H7 (cell line): ENCODE data around the gene FBXO17. TPM values are rescaled to one million over a fixed set of nuclear protein-coding genes. Genes with fewer than 3 reads are reported as not detected.

Experiments used
- DNase-seq: peaks from one replicate; pipeline ENCODE4 v3.0.0; 2012
- H3K27me3 ChIP-seq: 2 replicates; pipeline ENCODE4 v1.6.0; 2011; ENCODE audit warnings: mild to moderate bottlenecking, low read length; ENCODE audit not compliant: control insufficient read depth, insufficient read depth
- H3K36me3 ChIP-seq: replicated peaks from 2 replicates; pipeline ENCODE4 v1.5.1; 2011; ENCODE audit warnings: low read length; ENCODE audit not compliant: control insufficient read depth, insufficient read depth
- H3K4me3 ChIP-seq: 2 replicates; pipeline ENCODE4 v1.5.1; 2011; ENCODE audit warnings: low read depth, mild to moderate bottlenecking, control low read depth, low read length, moderate library complexity; ENCODE audit not compliant: insufficient read depth
- total RNA-seq: library from RNA; depleted of rRNA; stranded (reverse); fragments of >200 nt; shearing (Covaris generic); gene quantifications from 2 replicates; pipeline ENCODE4 v1.2.3, GENCODE V29; 2014

FBXO17 gene
- total RNA-seq, 1 experiment from 2014 or later = 25.3 TPM

DNA sequence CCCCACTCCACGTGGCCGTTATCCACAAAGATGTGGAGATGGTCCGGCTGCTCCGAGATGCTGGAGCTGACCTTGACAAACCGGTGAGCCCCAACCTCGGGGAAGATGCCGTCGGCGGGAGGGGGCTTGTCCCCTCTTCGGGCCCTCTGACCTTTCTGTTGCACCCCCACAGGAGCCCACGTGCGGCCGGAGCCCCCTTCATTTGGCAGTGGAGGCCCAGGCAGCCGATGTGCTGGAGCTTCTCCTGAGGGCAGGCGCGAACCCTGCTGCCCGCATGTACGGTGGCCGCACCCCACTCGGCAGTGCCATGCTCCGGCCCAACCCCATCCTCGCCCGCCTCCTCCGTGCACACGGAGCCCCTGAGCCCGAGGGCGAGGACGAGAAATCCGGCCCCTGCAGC, 68.3 kb downstream of the FBXO17 start:
- peaks cover 7% of the 10 kb centered on the region; the same call in 1 of the 2 replicates for H3K27me3 ChIP-seq
- H3K36me3 ChIP-seq = peaks cover 5% of the 10 kb centered on the region
- no peak overlapping the region for H3K4me3 ChIP-seq
- peak; percentile 42 for DNase-seq

- Histone ChIP-seq H3K4me3 (no peak overlapping the region), H3K36me3 (peaks cover 5% of the 10 kb centered on the region), H3K27me3 (no peaks in the 10 kb centered on the region; the same call in 1 of the 2 replicates)
- peak; percentile 27 for DNase-seq
These were observed 69.9 kb downstream of the FBXO17 start for GRCh38 chr19:38905620-38906019.

- Histone ChIP-seq H3K27me3 (no peaks in the 10 kb centered on the region), H3K36me3 (peaks cover 5% of the 10 kb centered on the region), H3K4me3 (no peak overlapping the region)
- DNase-seq = peak; percentile 25
These were observed 70.7 kb downstream of the FBXO17 start for GRCh38 chr19:38904581-38905539.

DNA sequence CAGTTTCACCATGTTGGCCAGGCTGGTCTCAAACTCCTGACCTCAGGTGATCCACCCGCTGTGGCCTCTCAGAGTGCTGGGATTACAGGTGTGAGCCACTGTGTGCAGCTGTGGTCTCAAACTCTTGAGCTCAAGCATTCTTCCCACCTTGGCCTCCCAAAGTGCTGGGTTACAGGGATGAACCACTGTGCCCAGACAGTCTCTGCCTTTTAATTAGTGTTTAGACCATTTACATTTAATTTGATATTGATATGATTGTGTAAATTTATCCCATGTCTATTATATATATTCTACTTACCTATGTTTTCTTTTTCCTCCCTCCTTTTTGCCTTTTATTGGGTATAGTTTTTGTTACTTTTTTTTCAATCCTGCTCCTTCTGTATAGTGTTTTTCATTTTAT, 73.9 kb downstream of the FBXO17 start:
- DNase-seq = no peak
- Histone ChIP-seq H3K27me3 (peaks cover 13% of the 10 kb centered on the region), H3K4me3 (no peak overlapping the region), H3K36me3 (peaks cover 5% of the 10 kb centered on the region)

DNA sequence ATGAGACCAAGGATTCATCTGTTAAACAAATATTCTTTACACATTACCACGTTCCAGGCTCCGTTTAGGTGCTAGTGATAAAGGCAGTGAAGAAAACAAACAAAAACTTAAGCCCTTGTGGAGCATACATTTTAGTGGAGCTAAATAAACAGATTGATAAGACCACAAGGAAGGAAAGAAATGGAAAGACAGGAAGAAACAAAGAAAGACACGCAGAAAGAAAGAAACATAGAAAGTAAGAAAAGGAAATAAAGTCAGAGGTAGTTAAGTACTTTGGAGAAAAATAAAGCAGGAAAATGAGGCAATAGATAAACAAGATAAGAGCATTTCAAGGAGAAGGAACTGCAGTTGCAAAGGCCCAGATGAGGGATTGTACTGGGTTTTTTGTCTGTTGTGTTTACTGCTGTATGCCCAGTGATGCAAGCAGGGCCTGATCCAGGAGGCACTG, 74.8 kb downstream of the FBXO17 start:
- no peak for DNase-seq
- Histone ChIP-seq H3K27me3 (peaks cover 13% of the 10 kb centered on the region), H3K36me3 (peaks cover 5% of the 10 kb centered on the region), H3K4me3 (no peak overlapping the region; the same call in 1 of the 2 replicates)

GRCh38 chr19:38900202-38900629, 75.3 kb downstream of the FBXO17 start:
- peaks cover 13% of the 10 kb centered on the region for H3K27me3 ChIP-seq
- H3K36me3 ChIP-seq = peaks cover 4% of the 10 kb centered on the region
- peak overlapping the region; percentile 77 for H3K4me3 ChIP-seq
- no peak for DNase-seq

GRCh38 chr19:38899447-38900201, 75.9 kb downstream of the FBXO17 start, which contains the start of the genes NFKBIB and SIRT2:
Gene NFKBIB, plus strand, starts transcription at chr19:38899969. Its CDS starts 64 bp downstream, at chr19:38900033.
Gene SIRT2, minus strand, starts transcription at chr19:38899618. Its CDS starts 97 bp downstream, at chr19:38899521.
- peak; percentile 98 for DNase-seq
- peaks cover 13% of the 10 kb centered on the region for H3K27me3 ChIP-seq

DNA sequence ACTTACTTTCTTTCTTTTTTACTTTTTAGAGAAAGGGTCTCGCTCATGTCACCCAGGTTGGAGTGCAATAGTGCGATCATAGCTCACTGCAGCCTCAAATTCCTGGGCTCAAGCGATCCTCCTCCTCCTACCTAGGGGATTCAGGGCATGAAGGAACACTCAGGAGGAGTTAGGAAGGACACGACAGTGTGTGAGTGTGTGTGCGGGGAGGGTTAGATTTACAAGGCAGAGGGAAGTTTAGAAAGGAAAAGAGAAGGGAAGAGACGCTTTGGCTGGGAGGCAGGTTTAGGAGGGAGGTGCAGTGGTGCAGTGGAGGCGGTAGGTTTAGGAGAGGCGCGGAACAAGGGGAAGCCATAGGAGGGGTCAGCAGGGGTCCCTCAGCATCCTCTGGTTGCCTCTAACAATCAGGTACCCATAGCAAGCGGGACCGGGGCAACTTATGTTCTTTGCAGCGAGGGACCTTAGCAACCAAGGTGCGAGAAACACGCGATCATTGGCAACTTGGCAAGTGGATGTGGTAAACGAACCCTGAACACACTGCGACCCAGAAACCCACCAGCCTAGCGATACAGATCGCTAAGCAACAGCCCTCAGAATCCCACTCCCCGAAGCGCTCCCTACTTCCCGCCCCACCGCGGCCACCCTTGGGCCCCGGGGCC, 76.6 kb downstream of the FBXO17 start:
- Histone ChIP-seq H3K36me3 (no peaks in the 10 kb centered on the region), H3K27me3 (peaks cover 13% of the 10 kb centered on the region), H3K4me3 (peak overlapping the region; percentile 74)
- DNase-seq = peak; percentile 66

More at GRCh38 chr19:38899447-38900201, 75.9 kb downstream of the FBXO17 start, which contains the start of the genes NFKBIB and SIRT2:
- H3K36me3 ChIP-seq = peaks cover 2% of the 10 kb centered on the region
- peak within 1 kb of the TSS; percentile 77 for H3K4me3 ChIP-seq

DNA sequence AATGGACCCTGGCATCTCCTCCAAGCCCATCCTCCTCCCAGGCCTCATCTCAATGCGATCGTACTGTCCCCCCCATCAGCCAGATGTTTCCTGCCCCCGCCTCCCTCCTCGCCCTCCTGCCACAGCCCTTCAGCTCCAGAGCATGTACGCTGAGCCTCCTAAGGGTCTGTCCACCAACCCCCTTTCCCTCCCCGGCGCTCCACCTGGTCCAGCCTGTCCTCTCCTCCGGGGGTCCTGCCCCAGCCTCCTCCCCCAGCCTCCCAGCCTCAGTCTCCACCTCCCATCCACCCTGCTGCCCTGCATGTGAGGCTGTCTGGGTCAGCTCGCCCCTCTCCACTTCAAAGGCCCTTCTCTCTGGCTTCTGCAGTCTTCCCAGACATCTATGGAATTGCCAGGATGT, 80.6 kb downstream of the FBXO17 start:
- Histone ChIP-seq H3K4me3 (no peak overlapping the region), H3K36me3 (no peaks in the 10 kb centered on the region), H3K27me3 (peaks cover 13% of the 10 kb centered on the region)

DNA sequence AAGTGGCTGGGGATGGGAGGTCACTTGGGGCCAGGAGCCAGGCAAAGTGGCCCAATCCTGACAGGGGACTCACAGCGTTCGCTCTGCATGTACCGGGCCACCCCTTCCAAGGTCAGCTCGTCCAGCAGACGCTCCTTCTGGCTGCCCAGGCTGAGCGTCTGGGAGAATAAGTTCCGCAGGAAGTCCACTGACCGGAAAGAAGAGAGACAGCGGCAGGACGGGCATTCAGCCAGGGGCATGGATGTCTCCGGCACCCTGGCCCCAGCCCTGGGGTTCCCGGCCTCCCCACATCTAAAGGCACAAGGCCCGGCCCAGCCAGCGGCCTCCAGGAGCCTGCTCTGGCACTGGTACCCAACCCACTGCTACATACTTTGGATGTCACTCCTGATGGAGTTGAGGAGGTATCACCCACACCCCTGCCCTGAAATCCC, 82.2 kb downstream of the FBXO17 start:
- no peak overlapping the region for H3K4me3 ChIP-seq
- peak; percentile 52 for DNase-seq
- H3K36me3 ChIP-seq = no peaks in the 10 kb centered on the region
- H3K27me3 ChIP-seq = peaks cover 4% of the 10 kb centered on the region; the same call in 1 of the 2 replicates

More for the DNA sequence above, 80.6 kb downstream of the FBXO17 start:
- DNase-seq = no peak

DNA sequence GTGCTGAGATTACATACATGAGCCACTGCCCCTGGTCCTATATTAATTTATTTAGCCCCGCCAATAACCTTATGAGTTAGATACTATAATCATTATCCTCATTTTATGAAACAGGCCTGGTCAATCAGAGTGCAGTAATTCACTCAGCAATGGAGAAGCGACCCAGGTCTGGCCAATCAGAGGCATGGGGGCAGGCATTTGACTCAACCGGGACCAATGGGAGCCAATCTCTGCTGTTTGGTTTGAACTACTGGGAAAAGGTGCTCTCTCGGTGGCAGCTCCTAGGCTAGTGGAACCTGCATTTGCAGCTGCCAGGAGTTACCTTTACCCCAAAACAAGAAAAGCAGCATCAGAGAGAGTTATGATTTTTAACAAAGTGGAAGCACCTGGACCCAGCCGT, 82.7 kb downstream of the FBXO17 start:
- Histone ChIP-seq H3K27me3 (peaks cover under 1% of the 10 kb centered on the region; the same call in 1 of the 2 replicates), H3K4me3 (no peak overlapping the region), H3K36me3 (no peaks in the 10 kb centered on the region)
- DNase-seq = peak; percentile 75

DNA sequence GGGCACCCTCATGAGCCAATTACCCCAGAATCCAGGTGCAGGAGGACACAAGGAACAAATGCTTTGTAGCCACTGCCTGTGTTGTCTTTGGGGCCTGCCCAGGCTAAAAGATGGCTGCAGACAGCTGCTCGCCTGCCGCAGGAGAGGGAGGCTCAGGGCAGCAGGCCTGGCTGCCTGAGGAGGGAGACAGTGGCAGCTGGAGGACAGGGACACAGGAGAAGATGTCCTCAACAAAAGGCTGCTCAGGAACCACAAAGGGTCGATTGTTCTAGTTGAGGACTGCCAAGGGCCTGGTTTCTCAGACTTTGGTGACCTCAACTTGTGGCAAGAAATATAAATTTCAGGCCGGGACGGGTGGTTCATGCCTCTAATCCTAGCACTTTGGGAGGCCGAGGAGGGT, 83.8 kb downstream of the FBXO17 start:
- no peak overlapping the region for H3K4me3 ChIP-seq
- H3K27me3 ChIP-seq = no peaks in the 10 kb centered on the region
- H3K36me3 ChIP-seq = no peaks in the 10 kb centered on the region
- peak; percentile 27 for DNase-seq
